ENCODE data around the gene FGG. TPM values are rescaled to one million over a fixed set of nuclear protein-coding genes. Genes with fewer than 3 reads are reported as not detected.

Gene FGG
- total RNA-seq, 6 experiments from 2014 or later: 5,578 to 14,578 (median 13,052) TPM

GRCh38 chr4:154574311-154574710 lies 38.1 kb downstream of the FGG start:
- no peak for TF ChIP-seq POLR2A (IDR thresholded peaks at IDR 0.05)
- TF ChIP-seq CTCF (IDR thresholded peaks at IDR 0.05): no peak
- ATAC-seq: no peak
- no peak overlapping the region for H3K4me3 ChIP-seq

GRCh38 chr4:154573190-154573870 lies 39.1 kb downstream of the FGG start:
- ATAC-seq: peak in 1 of 4 donors; percentile 13
- Histone ChIP-seq H3K4me1 (peaks cover 0 to 37% (median 6%) of the 10 kb centered on the region in 4 donors), H3K27me3 (no peaks in the 10 kb centered on the region), H3K9me3 (no peaks in the 10 kb centered on the region), H3K27ac (peak overlapping the region in 2 of 3 donors; percentile 9 to 91), H3K4me3 (no peak overlapping the region), H3K36me3 (peaks cover 0 to 25% (median 11%) of the 10 kb centered on the region in 4 donors)
- TF ChIP-seq POLR2A (IDR thresholded peaks at IDR 0.05) (no peak), CTCF (IDR thresholded peaks at IDR 0.05) (no peak)
- intact Hi-C loops (cut with DNase I): no loop called here
- no peak for DNase-seq
- WGBS (ENCODE audit: insufficient coverage, low coverage, low lambda C conversion rate, missing lambda C conversion rate): 23% methylated on average over 5 of the region's 5 CpGs

More at GRCh38 chr4:154574311-154574710, 38.1 kb downstream of the FGG start:
- Histone ChIP-seq H3K27ac (peak overlapping the region in 1 of 3 donors; percentile 26), H3K4me1 (peaks cover 0 to 45% (median 7%) of the 10 kb centered on the region in 4 donors), H3K9me3 (no peaks in the 10 kb centered on the region), H3K27me3 (no peaks in the 10 kb centered on the region), H3K36me3 (peaks cover 0 to 15% (median 6%) of the 10 kb centered on the region in 4 donors)
- no peak for DNase-seq
- intact Hi-C loops (cut with DNase I): no loop called here
- 97% methylated on average over 3 of the region's 3 CpGs for WGBS (ENCODE audit: insufficient coverage, low coverage, low lambda C conversion rate, missing lambda C conversion rate)

GRCh38 chr4:154569584-154569983 lies 42.9 kb downstream of the FGG start:
- Histone ChIP-seq H3K4me1 (peaks cover 0 to 38% (median 0%) of the 10 kb centered on the region in 4 donors), H3K36me3 (peaks cover 0 to 62% (median 24%) of the 10 kb centered on the region in 4 donors), H3K9me3 (no peaks in the 10 kb centered on the region), H3K27ac (peak overlapping the region in 2 of 3 donors; percentile 0 to 91), H3K4me3 (no peak overlapping the region), H3K27me3 (no peaks in the 10 kb centered on the region)
- intact Hi-C loops (cut with DNase I): loop anchor here in 1 of 2 donors (5.0 kb wide), 1 partner anchor 43 kb away; the partner anchor contains the start of gene FGG
- peak in 2 of 4 donors; percentile 0 to 2 for ATAC-seq
- TF ChIP-seq CTCF (IDR thresholded peaks at IDR 0.05) (no peak), POLR2A (IDR thresholded peaks at IDR 0.05) (peak; percentile 51)
- 55% methylated on average over 5 of the region's 5 CpGs for WGBS (ENCODE audit: insufficient coverage, low coverage, low lambda C conversion rate, missing lambda C conversion rate)
- DNase-seq: no peak

GRCh38 chr4:154569028-154569427 lies 43.4 kb downstream of the FGG start:
- peaks cover 0 to 63% (median 24%) of the 10 kb centered on the region in 4 donors for H3K36me3 ChIP-seq
- intact Hi-C loops (cut with DNase I): loop anchor here in 1 of 2 donors (5.0 kb wide), 1 partner anchor 43 kb away; the partner anchor contains the start of gene FGG
- H3K27ac ChIP-seq: peak overlapping the region in 2 of 3 donors; percentile 0 to 91
- peaks cover 0 to 38% (median 0%) of the 10 kb centered on the region in 4 donors for H3K4me1 ChIP-seq
- no peak for DNase-seq
- ATAC-seq: peak in 1 of 4 donors; percentile 1
- no peaks in the 10 kb centered on the region for H3K9me3 ChIP-seq
- TF ChIP-seq POLR2A (IDR thresholded peaks at IDR 0.05): no peak
- TF ChIP-seq CTCF (IDR thresholded peaks at IDR 0.05): no peak
- WGBS (ENCODE audit: insufficient coverage, low coverage, low lambda C conversion rate, missing lambda C conversion rate): 11% methylated on average over 3 of the region's 3 CpGs
- no peak overlapping the region for H3K4me3 ChIP-seq
- H3K27me3 ChIP-seq: no peaks in the 10 kb centered on the region

Measured in right lobe of liver (tissue), 6 donors.